Natural killer cell (primary cell): ENCODE measurements around the gene DAO. TPM values are rescaled to one million over a fixed set of nuclear protein-coding genes. Genes with fewer than 3 reads are reported as not detected.

Experiments
- ATAC-seq, 3 donors: fragments of 150-1000 bp in 2 of 3; fragments of 200-7000 bp in 1 of 3; cut with Tn5 transposase; 1 replicate in 1 of 3; 2 replicates in 2 of 3; pipeline ENCODE4 v1.10.0; 2021; ENCODE audit warnings: mild to moderate bottlenecking in 2 of 3, moderate library complexity in 2 of 3
- DNase-seq, 2 donors: peaks; one replicate each; pipeline versions ENCODE4 v3.0.0 to v3.0.0-alpha.2; 2013 to 2021; ENCODE audit warnings: mixed read lengths in 1 of 2
- H3K27ac ChIP-seq: one replicate; pipeline ENCODE4 v1.5.1; 2013; ENCODE audit warnings: mild to moderate bottlenecking, low read length
- H3K27me3 ChIP-seq: one replicate; pipeline ENCODE4 v1.6.1; 2013; ENCODE audit warnings: low read length; ENCODE audit not compliant: control insufficient read depth, insufficient read depth
- H3K36me3 ChIP-seq: one replicate; pipeline ENCODE4 v1.6.1; 2013; ENCODE audit warnings: low read length; ENCODE audit not compliant: control insufficient read depth, insufficient read depth
- H3K4me1 ChIP-seq: one replicate; pipeline ENCODE4 v1.6.1; 2013; ENCODE audit warnings: low read length; ENCODE audit not compliant: control insufficient read depth, insufficient read depth
- H3K4me3 ChIP-seq: one replicate; pipeline ENCODE4 v1.5.1; 2013; ENCODE audit warnings: low read length
- H3K9me3 ChIP-seq: one replicate; pipeline ENCODE4 v1.6.1; 2013; ENCODE audit warnings: low read length; ENCODE audit not compliant: control insufficient read depth, insufficient read depth
- H3K27ac Mint-ChIP-seq, 2 donors: one replicate each; pipeline ENCODE4 v1.8.0; 2022; ENCODE audit warnings: mild to moderate bottlenecking in 2 of 2, mixed read lengths in 2 of 2, moderate library complexity in 1 of 2
- H3K27me3 Mint-ChIP-seq, 2 donors: one replicate each; pipeline ENCODE4 v1.8.0; 2022; ENCODE audit warnings: low read depth in 2 of 2, mixed read lengths in 2 of 2
- H3K36me3 Mint-ChIP-seq: one replicate; pipeline ENCODE4 v1.8.0; 2022; ENCODE audit warnings: mixed read lengths
- H3K4me1 Mint-ChIP-seq, 2 donors: one replicate each; pipeline ENCODE4 v1.8.0; 2022; ENCODE audit warnings: mixed read lengths in 2 of 2
- H3K4me3 Mint-ChIP-seq: one replicate; pipeline ENCODE4 v1.8.0; 2022; ENCODE audit warnings: mild to moderate bottlenecking, moderate library complexity, mixed read lengths
- H3K9me3 Mint-ChIP-seq, 2 donors: one replicate each; pipeline ENCODE4 v1.8.0; 2022; ENCODE audit warnings: mixed read lengths in 2 of 2
- WGBS: methylation state at CpG from one replicate; pipeline ENCODE4 v1.1.7; 2013; ENCODE audit warnings: missing lambda C conversion rate; ENCODE audit not compliant: insufficient coverage; 5-methylcytosine and 5-hydroxymethylcytosine counted together
- intact Hi-C: fragments of 100-400 bp; cut with micrococcal nuclease; formaldehyde crosslinking; loops from one replicate; pipeline ENCODE4 v1.14.2; 2022
- total RNA-seq, 4 donors: library from RNA; stranded (reverse); fragments of 120-200 nt in 1 of 4; gene quantifications; one replicate each; pipeline versions ENCODE4 v1.2.3 to v1.2.4, GENCODE V29; 2013 to 2022
- TF ChIP-seq, protein P1 (sequence below): fragments of 200-600 bp; IDR thresholded peaks from one replicate; pipeline ENCODE4 v1.8.0; 2022; ENCODE audit warnings: antibody characterized with exemption

The DAO gene
- total RNA-seq, 3 donors from 2014 or later (not counting 1 experiment from before 2014, with no cell fraction given), result not detected

DNA sequence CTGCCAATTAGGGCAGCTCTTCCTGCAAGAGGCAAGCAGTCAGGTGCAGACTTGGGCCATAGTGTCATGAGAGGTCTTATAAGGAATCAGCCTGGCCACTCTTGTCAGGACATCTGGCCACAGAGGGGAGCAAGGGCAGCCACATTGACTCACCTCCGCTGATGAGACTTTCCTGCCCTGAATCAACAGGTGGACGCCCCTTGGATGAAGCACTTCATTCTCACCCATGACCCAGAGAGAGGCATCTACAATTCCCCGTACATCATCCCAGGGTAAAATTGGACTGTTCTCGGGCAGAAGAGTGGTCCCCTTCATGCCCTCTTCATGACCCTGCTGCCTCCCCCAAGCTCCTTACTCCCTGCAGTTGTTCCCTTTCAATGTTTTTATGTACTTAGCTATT lies 16.9 kb downstream of the DAO start:
- Histone ChIP-seq H3K4me3 (no peak overlapping the region), H3K27me3 (no peaks in the 10 kb centered on the region), H3K27ac (no peak overlapping the region), H3K36me3 (no peaks in the 10 kb centered on the region), H3K9me3 (no peaks in the 10 kb centered on the region), H3K4me1 (no peaks in the 10 kb centered on the region)
- TF ChIP-seq, protein P1, sequence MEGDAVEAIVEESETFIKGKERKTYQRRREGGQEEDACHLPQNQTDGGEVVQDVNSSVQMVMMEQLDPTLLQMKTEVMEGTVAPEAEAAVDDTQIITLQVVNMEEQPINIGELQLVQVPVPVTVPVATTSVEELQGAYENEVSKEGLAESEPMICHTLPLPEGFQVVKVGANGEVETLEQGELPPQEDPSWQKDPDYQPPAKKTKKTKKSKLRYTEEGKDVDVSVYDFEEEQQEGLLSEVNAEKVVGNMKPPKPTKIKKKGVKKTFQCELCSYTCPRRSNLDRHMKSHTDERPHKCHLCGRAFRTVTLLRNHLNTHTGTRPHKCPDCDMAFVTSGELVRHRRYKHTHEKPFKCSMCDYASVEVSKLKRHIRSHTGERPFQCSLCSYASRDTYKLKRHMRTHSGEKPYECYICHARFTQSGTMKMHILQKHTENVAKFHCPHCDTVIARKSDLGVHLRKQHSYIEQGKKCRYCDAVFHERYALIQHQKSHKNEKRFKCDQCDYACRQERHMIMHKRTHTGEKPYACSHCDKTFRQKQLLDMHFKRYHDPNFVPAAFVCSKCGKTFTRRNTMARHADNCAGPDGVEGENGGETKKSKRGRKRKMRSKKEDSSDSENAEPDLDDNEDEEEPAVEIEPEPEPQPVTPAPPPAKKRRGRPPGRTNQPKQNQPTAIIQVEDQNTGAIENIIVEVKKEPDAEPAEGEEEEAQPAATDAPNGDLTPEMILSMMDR, result no peak
- Mint-ChIP-seq H3K36me3 (no peaks in the 10 kb centered on the region), H3K27me3 (peaks cover 0 to 6% of the 10 kb centered on the region in 2 donors), H3K9me3 (no peaks in the 10 kb centered on the region), H3K27ac (no peak overlapping the region), H3K4me1 (no peaks in the 10 kb centered on the region), H3K4me3 (no peak overlapping the region)
- ATAC-seq (no peak), DNase-seq (no peak)
- WGBS, result 94% methylated on average over 4 of the region's 4 CpGs
- intact Hi-C loops, result no loop called here

DNA sequence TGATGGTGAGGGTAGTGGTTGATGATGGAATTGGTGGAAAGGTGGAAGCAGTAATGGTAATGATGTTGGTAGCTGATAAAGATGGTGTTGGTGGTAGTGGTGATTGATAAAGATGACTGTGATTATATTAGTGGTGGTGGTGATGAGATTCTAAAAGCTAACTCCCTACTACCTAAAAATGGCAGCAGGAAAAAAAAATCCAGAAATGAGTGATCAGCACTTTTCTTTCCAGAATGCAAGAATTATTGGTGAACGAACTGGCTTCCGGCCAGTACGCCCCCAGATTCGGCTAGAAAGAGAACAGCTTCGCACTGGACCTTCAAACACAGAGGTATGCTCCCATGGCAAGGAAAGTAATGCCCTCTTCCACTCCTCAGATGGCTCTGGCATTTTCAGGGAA lies 19.3 kb downstream of the DAO start:
- Mint-ChIP-seq H3K4me1 (no peaks in the 10 kb centered on the region), H3K27me3 (peaks cover 0 to 6% of the 10 kb centered on the region in 2 donors), H3K36me3 (no peaks in the 10 kb centered on the region), H3K27ac (no peak overlapping the region), H3K4me3 (no peak overlapping the region), H3K9me3 (no peaks in the 10 kb centered on the region)
- intact Hi-C loops, result no loop called here
- Histone ChIP-seq H3K36me3 (no peaks in the 10 kb centered on the region), H3K27me3 (no peaks in the 10 kb centered on the region), H3K9me3 (no peaks in the 10 kb centered on the region), H3K4me3 (no peak overlapping the region), H3K27ac (no peak overlapping the region), H3K4me1 (no peaks in the 10 kb centered on the region)
- DNase-seq, result no peak
- TF ChIP-seq, protein P1, result no peak
- ATAC-seq, result no peak
- 92% methylated on average over 5 of the region's 5 CpGs for WGBS

DNA sequence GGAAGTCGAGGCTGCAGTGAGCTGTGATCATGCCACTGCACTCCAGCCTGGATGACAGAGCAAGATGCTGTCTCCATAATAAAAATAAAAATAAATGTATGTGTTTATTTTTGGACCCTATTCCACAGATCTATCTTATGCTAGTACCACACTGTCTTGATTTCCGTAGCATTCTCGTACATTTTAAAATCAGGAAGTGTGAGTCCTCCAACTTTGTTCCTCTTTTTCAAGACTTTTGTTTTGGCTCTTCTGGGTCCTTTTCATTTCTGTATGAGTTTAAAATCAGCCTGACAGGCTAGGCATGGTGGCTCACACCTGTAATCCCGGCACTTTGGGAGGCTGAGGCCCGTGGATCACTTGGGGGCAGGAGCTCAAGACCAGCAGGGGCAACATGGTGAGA lies 25.8 kb downstream of the DAO start:
- Mint-ChIP-seq H3K4me1 (no peaks in the 10 kb centered on the region), H3K27ac (no peak overlapping the region), H3K4me3 (no peak overlapping the region), H3K36me3 (no peaks in the 10 kb centered on the region), H3K9me3 (no peaks in the 10 kb centered on the region), H3K27me3 (peaks cover 0 to 7% of the 10 kb centered on the region in 2 donors)
- intact Hi-C loops, result no loop called here
- H3K36me3 ChIP-seq, result no peaks in the 10 kb centered on the region
- ATAC-seq (no peak), DNase-seq (no peak)
- H3K27ac ChIP-seq, result no peak overlapping the region
- WGBS, result 24% methylated on average over 4 of the region's 5 CpGs
- TF ChIP-seq, protein P1, result no peak
- H3K4me1 ChIP-seq, result peaks cover 4% of the 10 kb centered on the region
- H3K27me3 ChIP-seq, result no peaks in the 10 kb centered on the region
- H3K4me3 ChIP-seq, result no peak overlapping the region
- H3K9me3 ChIP-seq, result no peaks in the 10 kb centered on the region

DNA sequence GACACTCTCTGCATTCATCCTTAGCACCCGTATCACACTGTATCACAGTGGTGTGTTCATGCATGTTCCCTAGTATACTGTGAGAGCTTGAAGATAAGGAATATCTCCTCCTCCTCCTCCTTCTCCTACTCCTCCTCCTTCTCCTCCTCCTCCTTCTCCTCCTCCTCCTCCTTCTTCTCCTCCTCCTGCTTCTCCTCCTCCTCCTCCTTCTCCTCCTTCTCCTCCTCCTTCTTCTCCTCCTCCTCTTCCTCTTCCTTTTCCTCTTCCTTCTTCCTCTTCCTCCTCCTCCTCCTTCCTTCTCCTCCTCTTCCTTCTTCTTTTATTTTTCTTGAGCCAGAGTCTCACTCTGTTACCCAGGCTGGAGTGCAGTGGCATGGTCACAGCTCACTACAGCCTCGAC lies 27.1 kb downstream of the DAO start:
- H3K36me3 Mint-ChIP-seq, result no peaks in the 10 kb centered on the region
- no peaks in the 10 kb centered on the region for H3K4me1 Mint-ChIP-seq
- H3K27ac Mint-ChIP-seq, result no peak overlapping the region
- no peaks in the 10 kb centered on the region for H3K9me3 Mint-ChIP-seq
- 96% methylated on average over 2 of the region's 2 CpGs for WGBS
- no peak for DNase-seq
- intact Hi-C loops, result no loop called here
- H3K27me3 Mint-ChIP-seq, result peaks cover 0 to 7% of the 10 kb centered on the region in 2 donors
- H3K4me3 Mint-ChIP-seq, result no peak overlapping the region
- TF ChIP-seq, protein P1, result no peak
- no peak for ATAC-seq
- no peak overlapping the region for H3K4me3 ChIP-seq
- H3K4me1 ChIP-seq, result peaks cover 4% of the 10 kb centered on the region
- no peaks in the 10 kb centered on the region for H3K36me3 ChIP-seq
- H3K27me3 ChIP-seq, result no peaks in the 10 kb centered on the region
- no peak overlapping the region for H3K27ac ChIP-seq
- no peaks in the 10 kb centered on the region for H3K9me3 ChIP-seq
